GM10266 (cell line): ENCODE measurements around the gene KLRB1.

ENCODE experiments used
- DNase-seq: peaks from one replicate; pipeline ENCODE4 v3.0.0; 2012; ENCODE audit errors: extremely low spot score
- TF ChIP-seq, protein P1 (sequence below): IDR thresholded peaks from 2 replicates; pipeline ENCODE4 v1.5.1; 2012; ENCODE audit warnings: mild to moderate bottlenecking, low read depth; ENCODE audit not compliant: control insufficient read depth, insufficient read depth; ENCODE audit errors: missing control alignments

Gene KLRB1

DNA sequence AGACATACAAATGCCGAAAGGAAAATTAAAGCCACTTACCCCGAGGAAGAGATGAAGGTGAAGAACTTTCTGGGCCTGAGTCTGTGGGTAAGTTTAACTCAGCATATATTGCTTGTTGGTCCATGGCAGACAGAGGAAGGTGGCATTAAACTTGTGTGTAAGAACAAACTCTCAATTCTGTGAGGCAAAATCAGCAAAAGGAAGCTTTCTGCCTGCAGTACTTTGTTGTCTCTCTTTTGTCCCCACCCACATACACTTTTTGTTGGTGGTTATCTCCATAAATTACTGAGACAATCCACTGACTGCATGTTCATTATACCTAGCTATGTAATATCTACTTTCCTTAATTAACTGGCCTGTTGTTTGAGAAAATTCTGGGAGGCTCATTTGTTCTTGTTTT, at the start of gene KLRB1:
TSS of gene KLRB1 (minus strand) at position 201 of the 400 bp plus-strand sequence. CDS start at position 124, 77 bp downstream.
- no peak for DNase-seq
- TF ChIP-seq, protein P1, sequence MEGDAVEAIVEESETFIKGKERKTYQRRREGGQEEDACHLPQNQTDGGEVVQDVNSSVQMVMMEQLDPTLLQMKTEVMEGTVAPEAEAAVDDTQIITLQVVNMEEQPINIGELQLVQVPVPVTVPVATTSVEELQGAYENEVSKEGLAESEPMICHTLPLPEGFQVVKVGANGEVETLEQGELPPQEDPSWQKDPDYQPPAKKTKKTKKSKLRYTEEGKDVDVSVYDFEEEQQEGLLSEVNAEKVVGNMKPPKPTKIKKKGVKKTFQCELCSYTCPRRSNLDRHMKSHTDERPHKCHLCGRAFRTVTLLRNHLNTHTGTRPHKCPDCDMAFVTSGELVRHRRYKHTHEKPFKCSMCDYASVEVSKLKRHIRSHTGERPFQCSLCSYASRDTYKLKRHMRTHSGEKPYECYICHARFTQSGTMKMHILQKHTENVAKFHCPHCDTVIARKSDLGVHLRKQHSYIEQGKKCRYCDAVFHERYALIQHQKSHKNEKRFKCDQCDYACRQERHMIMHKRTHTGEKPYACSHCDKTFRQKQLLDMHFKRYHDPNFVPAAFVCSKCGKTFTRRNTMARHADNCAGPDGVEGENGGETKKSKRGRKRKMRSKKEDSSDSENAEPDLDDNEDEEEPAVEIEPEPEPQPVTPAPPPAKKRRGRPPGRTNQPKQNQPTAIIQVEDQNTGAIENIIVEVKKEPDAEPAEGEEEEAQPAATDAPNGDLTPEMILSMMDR: no peak

DNA sequence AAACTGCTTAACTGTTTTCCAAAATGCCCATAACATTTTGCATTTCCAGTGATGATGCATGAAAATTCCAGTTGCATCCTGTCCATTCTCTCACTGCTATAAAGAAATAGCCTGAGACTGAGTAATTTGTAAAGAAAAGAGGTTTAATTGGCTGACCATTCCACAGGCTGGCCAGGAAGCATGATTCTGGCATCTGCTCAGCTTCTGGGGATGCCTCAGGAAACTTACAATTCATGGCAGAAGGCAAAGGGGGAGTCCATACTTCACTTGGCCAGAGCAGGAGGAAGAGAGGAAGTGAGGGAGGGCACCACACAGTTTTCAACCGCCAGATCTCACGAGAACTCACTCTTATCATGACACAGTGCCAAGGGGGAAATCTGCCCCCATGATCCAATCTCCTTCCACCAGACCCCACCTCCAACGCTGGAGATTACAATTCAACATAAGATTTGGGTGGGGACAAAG, 43.6 kb upstream of the KLRB1 start:
- TF ChIP-seq, protein P1: no peak
- no peak for DNase-seq

- DNase-seq: no peak
- TF ChIP-seq, protein P1: no peak
These were observed 42.4 kb upstream of the KLRB1 start for GRCh38 chr12:9650151-9650576.

GRCh38 chr12:9649532-9649940, 41.8 kb upstream of the KLRB1 start:
- TF ChIP-seq, protein P1: no peak
- no peak for DNase-seq

DNA sequence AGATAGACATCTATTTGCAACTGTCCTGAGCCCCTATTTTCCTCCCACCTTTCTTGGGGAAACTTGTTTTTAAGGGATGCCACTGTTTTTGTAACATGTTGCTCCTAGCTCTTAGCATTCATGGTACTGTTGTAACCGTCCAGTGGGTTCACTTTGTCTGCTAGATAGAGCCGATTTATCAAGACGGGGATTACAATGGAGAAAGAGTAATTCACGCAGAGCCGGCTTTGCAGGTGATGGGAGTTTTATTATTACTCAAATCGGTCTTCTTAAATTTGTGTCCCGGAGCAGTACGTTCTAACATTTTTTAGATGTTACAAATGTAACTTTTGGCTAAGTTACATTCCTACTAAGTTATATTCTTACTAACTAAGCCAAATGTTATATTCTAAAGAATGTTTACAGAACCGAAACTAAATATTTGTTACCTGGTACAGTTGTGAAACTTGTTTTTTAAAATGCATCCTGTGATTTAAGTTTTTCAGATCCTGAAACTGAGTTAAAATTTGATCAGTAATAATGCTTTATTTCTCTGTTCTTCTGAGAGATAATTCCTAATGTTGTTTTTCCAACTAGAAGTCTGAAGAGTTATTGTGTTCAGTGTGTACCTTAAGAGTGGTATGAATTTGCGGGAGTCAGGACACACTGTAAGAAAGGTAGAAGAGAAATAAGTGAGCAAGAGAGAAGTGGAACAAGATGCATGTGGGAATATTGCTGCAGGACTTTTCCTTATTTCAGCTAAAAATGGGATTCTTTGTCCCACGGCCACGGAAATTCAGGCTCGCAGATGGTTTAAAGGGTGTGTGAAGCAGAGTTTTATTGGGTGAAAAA, 41.2 kb upstream of the KLRB1 start:
- no peak for DNase-seq
- TF ChIP-seq, protein P1: no peak

DNA sequence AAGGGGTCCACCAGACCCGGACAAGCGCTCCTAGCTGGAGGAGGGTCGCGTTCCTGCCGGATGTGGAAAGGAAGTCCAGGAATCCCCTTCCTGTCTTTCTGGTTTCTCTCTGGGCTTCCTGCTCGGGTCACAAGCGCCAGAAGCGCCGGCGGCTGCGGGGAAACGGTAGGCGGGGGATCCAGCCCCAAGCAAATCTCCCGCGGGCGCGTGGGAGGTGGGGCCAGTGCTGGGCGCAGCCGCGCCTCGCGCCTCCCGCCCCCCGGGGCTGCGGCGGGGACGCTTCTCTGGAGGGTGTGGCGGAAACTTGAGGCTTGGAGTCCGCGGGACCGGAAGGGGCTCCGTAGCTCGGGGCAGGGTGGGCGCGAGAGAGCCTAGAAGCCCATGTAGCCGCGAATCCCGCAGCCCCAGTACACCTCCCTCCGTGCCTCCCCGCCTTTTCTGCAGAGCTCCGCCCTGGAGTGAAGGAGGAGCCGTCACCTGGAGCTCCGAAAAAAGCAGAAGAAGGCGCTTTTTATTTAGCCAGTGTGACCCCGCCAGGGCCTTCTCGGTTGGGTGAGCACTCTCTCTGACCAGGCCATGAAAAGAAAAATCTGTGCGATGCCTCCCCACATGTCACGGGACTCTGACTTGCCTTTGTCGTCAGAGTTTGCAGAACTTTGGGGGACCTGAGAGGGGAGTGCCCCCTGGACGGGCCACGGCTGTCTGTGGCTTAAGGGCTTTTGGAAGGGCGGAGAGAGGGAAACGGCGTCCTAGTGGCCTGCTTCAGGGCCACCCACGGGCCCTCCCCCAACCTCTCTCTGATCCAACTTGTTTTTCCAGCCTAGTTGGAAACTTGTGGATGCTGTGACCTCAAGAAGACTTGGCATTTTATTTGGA, 40.3 kb upstream of the KLRB1 start:
- TF ChIP-seq, protein P1: no peak
- DNase-seq: peak; percentile 82
